Duodenal mucosa (tissue), 2 donors: ENCODE data around the gene RFTN2.
A peak's percentile ranks its signal among the peaks of the same experiment; 100 is the strongest.
"Not testable (repeated sequence)": the region's sequence is repeated elsewhere in the genome, so short reads cannot be mapped to it uniquely, and the experiment has no call there.

ENCODE experiments used
- H3K27ac ChIP-seq: one replicate; pipeline ENCODE4 v1.7.0; 2013; ENCODE audit warnings: low read depth, low read length
- H3K27me3 ChIP-seq, 2 donors: one replicate each; pipeline ENCODE4 v1.7.0; 2013; ENCODE audit warnings: low read length in 2 of 2, control low read depth in 1 of 2; ENCODE audit not compliant: insufficient read depth in 2 of 2, control insufficient read depth in 1 of 2
- H3K36me3 ChIP-seq, 2 donors: one replicate each; pipeline ENCODE4 v1.7.0; 2013; ENCODE audit warnings: low read length in 2 of 2, control low read depth in 1 of 2; ENCODE audit not compliant: insufficient read depth in 2 of 2, control insufficient read depth in 1 of 2
- H3K4me1 ChIP-seq, 2 donors: one replicate each; pipeline ENCODE4 v1.7.0; 2013; ENCODE audit warnings: low read length in 2 of 2, control low read depth in 1 of 2; ENCODE audit not compliant: insufficient read depth in 2 of 2, control insufficient read depth in 1 of 2
- H3K4me3 ChIP-seq, 2 donors: one replicate each; pipeline ENCODE4 v1.7.0; 2013; ENCODE audit warnings: low read length in 2 of 2, low read depth in 1 of 2
- H3K9ac ChIP-seq, 2 donors: one replicate each; pipeline ENCODE4 v1.7.0; 2013; ENCODE audit warnings: low read length in 2 of 2, low read depth in 1 of 2
- H3K9me3 ChIP-seq, 2 donors: one replicate each; pipeline ENCODE4 v1.7.0; 2013; ENCODE audit warnings: low read length in 2 of 2, control low read depth in 1 of 2; ENCODE audit not compliant: control insufficient read depth in 1 of 2

The RFTN2 gene, protein sequence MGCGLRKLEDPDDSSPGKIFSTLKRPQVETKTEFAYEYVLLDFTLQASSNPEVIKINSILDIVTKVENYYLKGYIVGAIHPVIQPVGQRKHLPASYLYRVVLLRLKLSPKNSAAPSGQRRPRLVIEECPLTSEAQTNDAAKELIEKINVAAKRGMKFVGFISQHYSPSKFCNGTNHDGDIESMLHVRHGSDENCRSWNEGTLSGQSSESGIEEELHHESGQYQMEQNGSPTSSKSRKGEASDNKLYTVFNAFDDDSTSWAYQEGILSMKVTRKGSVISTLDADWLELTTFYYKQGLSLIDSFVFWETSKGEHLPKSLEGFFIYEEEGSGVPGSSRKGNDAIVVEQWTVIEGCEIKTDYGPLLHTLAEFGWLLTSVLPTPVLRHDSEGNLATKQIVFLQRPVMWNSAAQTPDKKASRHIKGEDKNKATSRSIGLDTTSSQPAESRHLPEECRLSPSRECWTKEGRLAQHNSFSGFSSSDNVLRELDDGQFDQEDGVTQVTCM

DNA sequence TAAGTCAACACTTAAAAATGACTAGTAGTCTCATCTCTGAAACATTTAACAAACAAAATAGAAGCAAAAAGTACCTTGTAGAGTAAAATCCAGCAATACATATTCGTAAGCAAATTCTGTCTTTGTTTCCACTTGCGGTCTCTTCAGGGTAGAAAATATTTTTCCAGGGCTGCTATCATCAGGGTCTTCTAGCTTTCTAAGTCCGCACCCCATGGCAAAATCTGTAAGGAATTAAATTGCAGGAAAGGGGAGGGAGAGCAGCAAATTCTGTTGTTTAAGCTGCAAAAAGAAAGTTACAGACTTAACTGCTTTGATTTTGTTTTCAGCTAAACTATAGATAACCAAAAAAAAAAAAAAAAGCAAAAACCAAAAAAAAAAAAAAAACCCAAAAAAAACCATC is at the start of gene RFTN2:
Gene RFTN2, minus strand, starts transcription at position 342 of the 400 bp plus-strand sequence. Its CDS starts 129 bp downstream, at position 213.
- Histone ChIP-seq H3K9ac (no peak within 1 kb of the TSS), H3K27ac (no peak within 1 kb of the TSS), H3K4me3 (peak within 1 kb of the TSS; percentile 29 to 43)

DNA sequence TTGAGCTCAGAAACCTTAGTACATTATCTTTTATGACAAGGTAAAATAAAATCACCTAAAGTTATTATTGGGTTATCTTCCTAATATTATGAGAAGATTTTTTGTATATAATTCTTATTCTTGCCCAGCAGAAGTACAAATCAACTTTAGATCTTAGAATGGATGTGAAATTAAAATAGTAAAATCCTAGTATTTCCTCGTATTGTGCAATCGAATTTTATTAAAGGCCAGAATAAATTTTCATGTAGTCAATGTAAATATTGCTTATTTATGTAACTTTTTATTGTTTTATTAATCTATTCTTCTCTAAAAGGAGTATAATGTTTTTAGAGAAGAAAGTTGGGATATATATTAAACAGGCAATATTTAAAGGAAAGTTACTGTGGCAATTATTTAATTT is 42.5 kb upstream of the RFTN2 start:
- H3K27ac ChIP-seq: no peak overlapping the region
- H3K27me3 ChIP-seq: no peaks in the 10 kb centered on the region
- H3K9me3 ChIP-seq: no peaks in the 10 kb centered on the region
- H3K9ac ChIP-seq: no peak overlapping the region
- H3K4me1 ChIP-seq: no peaks in the 10 kb centered on the region
- no peaks in the 10 kb centered on the region for H3K36me3 ChIP-seq
- no peak overlapping the region for H3K4me3 ChIP-seq

More for the DNA sequence above, at the start of gene RFTN2:
- H3K27me3 ChIP-seq: no peaks in the 10 kb centered on the region
- no peaks in the 10 kb centered on the region for H3K36me3 ChIP-seq
- no peaks in the 10 kb centered on the region for H3K4me1 ChIP-seq
- no peaks in the 10 kb centered on the region for H3K9me3 ChIP-seq

- Histone ChIP-seq H3K36me3 (peaks cover 6 to 9% of the 10 kb centered on the region in 2 donors), H3K27me3 (no peaks in the 10 kb centered on the region), H3K9ac (no peak overlapping the region), H3K4me1 (peaks cover 7 to 8% of the 10 kb centered on the region in 2 donors), H3K4me3 (no peak overlapping the region), H3K9me3 (no peaks in the 10 kb centered on the region), H3K27ac (no peak overlapping the region)
These were observed 37.9 kb upstream of the RFTN2 start for GRCh38 chr2:197713271-197713670.

DNA sequence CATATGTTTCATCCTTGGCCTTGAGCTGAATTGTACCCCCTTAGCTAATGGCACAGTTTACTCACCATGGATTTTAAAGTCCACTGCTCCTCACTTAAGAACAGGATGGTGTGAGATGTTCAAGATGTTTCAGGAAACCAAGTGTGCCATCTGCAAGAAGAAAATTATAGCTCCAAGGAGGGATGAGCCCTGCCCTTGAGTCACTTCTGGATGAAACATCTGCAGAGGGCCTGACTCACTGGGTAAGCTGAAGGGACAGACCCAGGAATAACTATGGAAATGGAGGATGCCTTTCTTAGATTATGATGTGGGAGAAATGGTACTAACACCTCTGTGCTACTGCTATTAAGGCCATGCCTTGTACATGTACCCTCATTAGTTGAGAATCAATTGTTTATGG is 36.2 kb upstream of the RFTN2 start:
- no peak overlapping the region for H3K4me3 ChIP-seq
- no peaks in the 10 kb centered on the region for H3K9me3 ChIP-seq
- peaks cover 6 to 9% of the 10 kb centered on the region in 2 donors for H3K36me3 ChIP-seq
- H3K27ac ChIP-seq: no peak overlapping the region
- peaks cover 24 to 25% of the 10 kb centered on the region in 2 donors for H3K4me1 ChIP-seq
- H3K27me3 ChIP-seq: no peaks in the 10 kb centered on the region
- H3K9ac ChIP-seq: no peak overlapping the region

- no peaks in the 10 kb centered on the region for H3K9me3 ChIP-seq
- no peaks in the 10 kb centered on the region for H3K27me3 ChIP-seq
- no peak overlapping the region for H3K9ac ChIP-seq
- no peak overlapping the region for H3K4me3 ChIP-seq
- no peak overlapping the region for H3K27ac ChIP-seq
- H3K4me1 ChIP-seq: peaks cover 30 to 31% of the 10 kb centered on the region in 2 donors
- peaks cover 6 to 9% of the 10 kb centered on the region in 2 donors for H3K36me3 ChIP-seq
These were observed 35.1 kb upstream of the RFTN2 start for GRCh38 chr2:197710424-197711042.

- not testable (repeated sequence) for H3K27me3 ChIP-seq, H3K9me3 ChIP-seq, H3K4me3 ChIP-seq, H3K36me3 ChIP-seq, H3K9ac ChIP-seq, H3K27ac ChIP-seq
- H3K4me1 ChIP-seq: peaks cover 31 to 35% of the 10 kb centered on the region in 2 donors
These were observed 33.8 kb upstream of the RFTN2 start for GRCh38 chr2:197709140-197709539.

GRCh38 chr2:197708331-197708730 is 32.9 kb upstream of the RFTN2 start:
- Histone ChIP-seq H3K36me3 (peaks cover 6 to 9% of the 10 kb centered on the region in 2 donors), H3K9me3 (no peaks in the 10 kb centered on the region), H3K27me3 (no peaks in the 10 kb centered on the region), H3K4me3 (peak overlapping the region in 1 of 2 donors; percentile 26), H3K9ac (peak overlapping the region in 1 of 2 donors; percentile 17), H3K4me1 (peaks cover 31 to 35% of the 10 kb centered on the region in 2 donors), H3K27ac (no peak overlapping the region)

DNA sequence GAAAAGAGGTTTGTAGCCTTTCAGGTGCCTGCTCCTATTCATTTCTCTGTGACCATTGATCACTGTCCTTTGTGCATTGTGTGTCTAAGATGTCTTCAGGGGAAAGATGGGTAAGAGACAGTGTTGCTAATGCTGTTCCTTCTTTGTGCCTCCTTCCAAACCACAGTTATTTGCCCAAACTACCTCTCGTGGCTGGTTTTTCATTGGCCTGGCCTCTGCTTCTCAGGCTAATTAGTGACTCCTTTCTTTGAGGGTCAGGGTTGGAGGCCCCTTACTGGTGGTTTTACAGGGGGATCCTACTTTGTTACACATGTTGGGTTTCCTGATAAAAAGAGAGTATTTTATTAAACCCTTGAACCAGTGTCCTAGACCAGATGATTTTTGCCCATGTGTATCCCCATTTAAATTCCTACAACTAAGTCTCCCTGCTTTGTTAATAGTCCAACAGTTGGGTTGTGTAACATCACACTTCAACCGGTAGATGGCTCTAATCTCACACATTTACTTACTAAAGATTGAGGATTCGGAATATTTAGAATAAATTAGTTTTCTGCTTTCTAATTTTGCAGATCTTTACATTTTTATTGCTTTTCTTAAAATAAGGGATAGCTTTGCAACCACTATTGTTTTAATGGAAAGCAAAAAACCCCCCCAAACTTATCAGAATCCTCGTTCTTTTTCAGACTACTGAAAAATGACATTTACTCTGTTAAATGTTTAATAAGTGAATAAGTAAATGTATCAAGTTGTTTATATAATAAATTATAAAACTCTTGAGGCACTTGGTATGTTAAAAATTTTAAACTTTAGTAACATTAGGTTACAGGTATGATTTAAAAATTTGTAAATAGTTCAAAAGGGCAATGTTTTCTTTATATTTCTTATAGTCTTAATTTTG is 32.2 kb upstream of the RFTN2 start:
- Histone ChIP-seq H3K36me3 (peaks cover 6 to 9% of the 10 kb centered on the region in 2 donors), H3K27me3 (no peaks in the 10 kb centered on the region), H3K9me3 (no peaks in the 10 kb centered on the region), H3K4me1 (peaks cover 31 to 35% of the 10 kb centered on the region in 2 donors), H3K9ac (peak overlapping the region; percentile 28 to 72), H3K4me3 (peak overlapping the region; percentile 93 to 96), H3K27ac (no peak overlapping the region)

GRCh38 chr2:197706839-197707207 is 31.4 kb upstream of the RFTN2 start:
- Histone ChIP-seq H3K4me3 (peak overlapping the region; percentile 93 to 96), H3K9me3 (no peaks in the 10 kb centered on the region), H3K27ac (no peak overlapping the region), H3K4me1 (peaks cover 31 to 35% of the 10 kb centered on the region in 2 donors), H3K9ac (peak overlapping the region; percentile 69 to 72), H3K36me3 (peaks cover 6 to 9% of the 10 kb centered on the region in 2 donors), H3K27me3 (no peaks in the 10 kb centered on the region)
